ENCODE measurements around the gene EXOSC5.

EXOSC5 gene

DNA sequence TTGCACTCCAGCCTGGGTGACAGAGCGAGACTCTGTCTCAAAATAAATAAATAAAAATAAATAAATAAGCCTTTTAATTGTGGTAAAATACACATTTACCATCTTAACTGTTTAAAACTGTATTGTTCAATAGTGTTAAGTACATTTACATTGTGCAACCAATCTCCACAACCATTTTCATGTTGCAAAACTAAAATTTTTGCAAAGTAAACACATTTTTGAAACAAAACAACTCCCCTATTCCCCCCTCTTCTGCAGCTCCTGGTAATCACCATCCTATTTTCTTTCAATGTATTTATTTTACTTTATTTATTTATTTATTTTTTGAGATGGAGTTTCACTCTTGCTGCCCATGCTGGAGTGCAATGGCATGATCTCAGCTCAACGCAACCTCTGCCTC, 27.4 kb downstream of the EXOSC5 start:
- no peak overlapping the region for H3K4me2 ChIP-seq (ENCODE audit: low read length)
- peaks cover 3% of the 10 kb centered on the region for H3K36me3 ChIP-seq (replicated peaks; ENCODE audit: low read depth, low read length)
- no peak for TF ChIP-seq EZH2phosphoT487 (IDR thresholded peaks at IDR 0.05; ENCODE audit: low read depth)
- TF ChIP-seq CTCF (IDR thresholded peaks at IDR 0.05; ENCODE audit: low read depth, low read length) = no peak
- H3K4me1 ChIP-seq (ENCODE audit: low read length) = peaks cover 37% of the 10 kb centered on the region
- H3K27ac ChIP-seq (ENCODE audit: low read length) = no peak overlapping the region
- H3K4me3 ChIP-seq (ENCODE audit: low read length) = no peak overlapping the region
- H3K79me2 ChIP-seq (ENCODE audit: low read length) = peaks cover 37% of the 10 kb centered on the region
- no peaks in the 10 kb centered on the region for H3K27me3 ChIP-seq (ENCODE audit: low read depth, low read length)
- no peak overlapping the region for H2AFZ ChIP-seq (ENCODE audit: low read depth, low read length)
- no peak overlapping the region for H3K9ac ChIP-seq (ENCODE audit: low read length)
- no peaks in the 10 kb centered on the region for H3K9me3 ChIP-seq (ENCODE audit: insufficient read depth, low read length)
- no peaks in the 10 kb centered on the region for H4K20me1 ChIP-seq (ENCODE audit: insufficient read depth, low read length)

DNA sequence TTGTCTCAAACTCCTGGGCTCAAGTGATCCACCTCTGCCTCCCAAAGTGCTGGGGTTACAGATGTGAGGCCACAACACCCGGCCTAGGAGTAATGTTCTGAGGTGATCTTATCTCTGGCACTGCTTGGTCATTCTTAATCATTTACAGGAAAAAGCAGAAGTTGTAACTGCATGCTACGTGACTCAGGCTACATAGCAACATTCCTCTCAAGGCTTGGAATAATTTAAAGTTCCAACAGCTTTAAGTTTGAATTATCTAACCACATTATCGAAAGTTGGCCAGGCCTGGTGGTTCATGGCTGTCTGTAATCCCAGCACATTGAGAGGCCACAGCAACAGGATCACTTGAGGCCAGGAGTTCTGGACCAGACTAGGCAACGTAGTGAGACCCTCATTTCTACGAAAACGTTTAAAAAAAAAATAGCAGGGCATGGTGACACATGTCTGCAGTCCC, 29.3 kb downstream of the EXOSC5 start:
- peaks cover 44% of the 10 kb centered on the region for H3K4me1 ChIP-seq (ENCODE audit: low read length)
- peak overlapping the region; percentile 15 for H3K4me3 ChIP-seq (ENCODE audit: low read length)
- no peaks in the 10 kb centered on the region for H3K9me3 ChIP-seq (ENCODE audit: insufficient read depth, low read length)
- H2AFZ ChIP-seq (ENCODE audit: low read depth, low read length) = no peak overlapping the region
- peaks cover 3% of the 10 kb centered on the region for H3K36me3 ChIP-seq (replicated peaks; ENCODE audit: low read depth, low read length)
- peaks cover 42% of the 10 kb centered on the region for H3K79me2 ChIP-seq (ENCODE audit: low read length)
- no peaks in the 10 kb centered on the region for H3K27me3 ChIP-seq (ENCODE audit: low read depth, low read length)
- no peak for TF ChIP-seq EZH2phosphoT487 (IDR thresholded peaks at IDR 0.05; ENCODE audit: low read depth)
- TF ChIP-seq CTCF (IDR thresholded peaks at IDR 0.05; ENCODE audit: low read depth, low read length) = no peak
- peak overlapping the region; percentile 87 for H3K27ac ChIP-seq (ENCODE audit: low read length)
- peak overlapping the region; percentile 55 for H3K4me2 ChIP-seq (ENCODE audit: low read length)
- no peaks in the 10 kb centered on the region for H4K20me1 ChIP-seq (ENCODE audit: insufficient read depth, low read length)
- peak overlapping the region; percentile 45; the same call in 1 of the 2 replicates for H3K9ac ChIP-seq (ENCODE audit: low read length)

DNA sequence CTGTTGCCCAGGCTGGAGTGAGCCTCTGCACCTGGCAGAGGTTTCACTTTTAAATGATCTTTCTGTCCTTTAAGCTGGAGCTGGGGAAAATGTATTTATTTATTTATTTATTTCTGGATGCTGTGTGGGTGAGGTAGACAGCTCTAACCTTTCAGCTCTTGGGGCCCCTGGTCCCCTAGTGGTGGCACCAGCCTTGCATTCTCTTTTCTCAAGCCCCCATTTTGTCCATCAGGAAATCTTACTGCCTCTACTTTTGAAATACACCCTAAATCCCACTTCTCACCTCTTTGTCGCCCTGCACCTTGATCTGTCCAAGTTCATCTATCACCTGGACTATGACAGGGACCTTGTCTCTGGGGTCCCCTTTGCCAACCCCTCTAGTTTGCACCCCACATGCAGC, 31.1 kb downstream of the EXOSC5 start:
- H4K20me1 ChIP-seq (ENCODE audit: insufficient read depth, low read length) = no peaks in the 10 kb centered on the region
- peak overlapping the region; percentile 25; the same call in 1 of the 2 replicates for H3K4me2 ChIP-seq (ENCODE audit: low read length)
- H2AFZ ChIP-seq (ENCODE audit: low read depth, low read length) = no peak overlapping the region
- H3K9me3 ChIP-seq (ENCODE audit: insufficient read depth, low read length) = no peaks in the 10 kb centered on the region
- TF ChIP-seq EZH2phosphoT487 (IDR thresholded peaks at IDR 0.05; ENCODE audit: low read depth) = no peak
- TF ChIP-seq CTCF (IDR thresholded peaks at IDR 0.05; ENCODE audit: low read depth, low read length) = no peak
- peaks cover 44% of the 10 kb centered on the region for H3K4me1 ChIP-seq (ENCODE audit: low read length)
- no peak overlapping the region for H3K9ac ChIP-seq (ENCODE audit: low read length)
- no peak overlapping the region for H3K4me3 ChIP-seq (ENCODE audit: low read length)
- H3K79me2 ChIP-seq (ENCODE audit: low read length) = peaks cover 42% of the 10 kb centered on the region
- no peaks in the 10 kb centered on the region for H3K27me3 ChIP-seq (ENCODE audit: low read depth, low read length)
- H3K36me3 ChIP-seq (replicated peaks; ENCODE audit: low read depth, low read length) = peaks cover 3% of the 10 kb centered on the region
- peak overlapping the region; percentile 37 for H3K27ac ChIP-seq (ENCODE audit: low read length)

DNA sequence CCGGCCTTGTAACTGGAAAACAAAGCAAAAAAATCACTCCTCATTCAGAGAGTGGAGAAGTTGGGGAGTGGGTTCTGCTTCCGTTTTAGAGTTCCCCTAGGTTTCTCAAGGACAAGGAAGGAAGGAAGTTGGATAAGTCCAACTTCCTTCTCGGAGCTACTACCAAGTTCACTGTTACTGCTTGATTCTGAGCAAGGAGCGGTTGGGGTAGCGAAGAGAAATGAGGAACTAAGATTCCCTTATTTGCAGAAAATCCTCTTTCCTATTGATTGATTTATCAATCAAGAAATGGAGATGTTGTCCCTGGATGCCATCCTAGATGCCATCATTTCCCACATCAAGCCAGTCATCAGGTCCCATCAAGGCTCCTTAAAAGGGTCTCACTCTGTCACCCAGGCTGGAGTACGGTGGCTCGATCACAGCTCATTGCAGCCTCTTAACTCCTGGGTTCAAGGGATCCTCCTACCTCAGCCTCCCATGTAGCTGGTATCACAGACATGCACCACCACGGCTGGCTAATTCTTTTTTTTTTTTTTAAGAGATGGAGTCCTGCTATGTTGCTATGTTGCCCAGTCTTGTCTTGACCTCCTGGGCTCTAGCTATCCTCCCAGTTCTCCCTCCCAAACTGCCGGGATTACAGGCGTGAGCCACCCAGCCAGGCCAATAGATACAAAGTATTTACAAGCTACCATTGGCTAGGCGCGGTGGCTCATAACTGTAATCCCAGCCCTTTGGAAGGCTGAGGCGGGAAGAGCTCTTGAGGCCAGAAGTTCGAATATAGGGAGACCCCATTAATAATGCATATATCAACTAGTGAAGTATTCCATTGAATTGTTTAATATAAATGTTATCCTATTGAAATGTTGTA, 32.4 kb downstream of the EXOSC5 start:
- peaks cover 42% of the 10 kb centered on the region for H3K79me2 ChIP-seq (ENCODE audit: low read length)
- TF ChIP-seq EZH2phosphoT487 (IDR thresholded peaks at IDR 0.05; ENCODE audit: low read depth) = no peak
- peaks cover 44% of the 10 kb centered on the region for H3K4me1 ChIP-seq (ENCODE audit: low read length)
- H3K4me3 ChIP-seq (ENCODE audit: low read length) = peak overlapping the region; percentile 88
- peaks cover 3% of the 10 kb centered on the region for H3K36me3 ChIP-seq (replicated peaks; ENCODE audit: low read depth, low read length)
- no peaks in the 10 kb centered on the region for H3K9me3 ChIP-seq (ENCODE audit: insufficient read depth, low read length)
- no peaks in the 10 kb centered on the region for H4K20me1 ChIP-seq (ENCODE audit: insufficient read depth, low read length)
- no peaks in the 10 kb centered on the region for H3K27me3 ChIP-seq (ENCODE audit: low read depth, low read length)
- peak overlapping the region; percentile 59 for H2AFZ ChIP-seq (ENCODE audit: low read depth, low read length)
- peak overlapping the region; percentile 89 for H3K27ac ChIP-seq (ENCODE audit: low read length)
- peak overlapping the region; percentile 97 for H3K9ac ChIP-seq (ENCODE audit: low read length)
- H3K4me2 ChIP-seq (ENCODE audit: low read length) = peak overlapping the region; percentile 88
